ENCODE data around the gene TRIP13.

Gene TRIP13

GRCh38 chr5:960551-960950, 67.9 kb downstream of the TRIP13 start:
- no peak overlapping the region for H3K4me3 ChIP-seq (ENCODE audit: extremely low read depth, insufficient read depth, low read length, poor library complexity, severe bottlenecking)
- no peaks in the 10 kb centered on the region for H3K36me3 ChIP-seq (ENCODE audit: control insufficient read depth, insufficient read depth, low read length)
- WGBS, 2 experiments (ENCODE audit: insufficient coverage in 2 of 2): 87 to 94% methylated on average over 2 to 5 of the region's 7 CpGs
- peaks cover 55% of the 10 kb centered on the region for H3K4me1 ChIP-seq (ENCODE audit: control insufficient read depth, insufficient read depth, low read length, poor library complexity, severe bottlenecking)
- no peak overlapping the region for H3K27ac ChIP-seq (ENCODE audit: low read depth, low read length, severe bottlenecking)
- no peaks in the 10 kb centered on the region for H3K9me3 ChIP-seq (ENCODE audit: control insufficient read depth, low read length)

GRCh38 chr5:961002-961710, 68.5 kb downstream of the TRIP13 start:
- 93 to 95% methylated on average over 22 to 26 of the region's 27 CpGs for WGBS, 2 experiments (ENCODE audit: insufficient coverage in 2 of 2)
- Histone ChIP-seq H3K4me3 (ENCODE audit: extremely low read depth, insufficient read depth, low read length, poor library complexity, severe bottlenecking) (no peak overlapping the region), H3K9me3 (ENCODE audit: control insufficient read depth, low read length) (no peaks in the 10 kb centered on the region), H3K36me3 (ENCODE audit: control insufficient read depth, insufficient read depth, low read length) (no peaks in the 10 kb centered on the region), H3K27ac (ENCODE audit: low read depth, low read length, severe bottlenecking) (no peak overlapping the region), H3K4me1 (ENCODE audit: control insufficient read depth, insufficient read depth, low read length, poor library complexity, severe bottlenecking) (peaks cover 49% of the 10 kb centered on the region)

GRCh38 chr5:961711-962240, 69.1 kb downstream of the TRIP13 start:
- 91 to 94% methylated on average over 24 of the region's 24 CpGs for WGBS, 2 experiments (ENCODE audit: insufficient coverage in 2 of 2)
- Histone ChIP-seq H3K4me1 (ENCODE audit: control insufficient read depth, insufficient read depth, low read length, poor library complexity, severe bottlenecking) (peaks cover 43% of the 10 kb centered on the region), H3K4me3 (ENCODE audit: extremely low read depth, insufficient read depth, low read length, poor library complexity, severe bottlenecking) (no peak overlapping the region), H3K36me3 (ENCODE audit: control insufficient read depth, insufficient read depth, low read length) (no peaks in the 10 kb centered on the region), H3K9me3 (ENCODE audit: control insufficient read depth, low read length) (no peaks in the 10 kb centered on the region), H3K27ac (ENCODE audit: low read depth, low read length, severe bottlenecking) (no peak overlapping the region)

GRCh38 chr5:962386-962785, 69.7 kb downstream of the TRIP13 start:
- H3K4me3 ChIP-seq (ENCODE audit: extremely low read depth, insufficient read depth, low read length, poor library complexity, severe bottlenecking): no peak overlapping the region
- no peak overlapping the region for H3K27ac ChIP-seq (ENCODE audit: low read depth, low read length, severe bottlenecking)
- no peaks in the 10 kb centered on the region for H3K9me3 ChIP-seq (ENCODE audit: control insufficient read depth, low read length)
- 94 to 99% methylated on average over 13 to 14 of the region's 15 CpGs for WGBS, 2 experiments (ENCODE audit: insufficient coverage in 2 of 2)
- H3K4me1 ChIP-seq (ENCODE audit: control insufficient read depth, insufficient read depth, low read length, poor library complexity, severe bottlenecking): peaks cover 37% of the 10 kb centered on the region
- H3K36me3 ChIP-seq (ENCODE audit: control insufficient read depth, insufficient read depth, low read length): no peaks in the 10 kb centered on the region

GRCh38 chr5:962801-963200, 70.1 kb downstream of the TRIP13 start:
- 88 to 95% methylated on average over 9 to 12 of the region's 12 CpGs for WGBS, 2 experiments (ENCODE audit: insufficient coverage in 2 of 2)
- no peaks in the 10 kb centered on the region for H3K36me3 ChIP-seq (ENCODE audit: control insufficient read depth, insufficient read depth, low read length)
- H3K27ac ChIP-seq (ENCODE audit: low read depth, low read length, severe bottlenecking): no peak overlapping the region
- H3K4me3 ChIP-seq (ENCODE audit: extremely low read depth, insufficient read depth, low read length, poor library complexity, severe bottlenecking): no peak overlapping the region
- no peaks in the 10 kb centered on the region for H3K9me3 ChIP-seq (ENCODE audit: control insufficient read depth, low read length)
- peaks cover 33% of the 10 kb centered on the region for H3K4me1 ChIP-seq (ENCODE audit: control insufficient read depth, insufficient read depth, low read length, poor library complexity, severe bottlenecking)

GRCh38 chr5:963310-963672, 70.6 kb downstream of the TRIP13 start:
- H3K4me1 ChIP-seq (ENCODE audit: control insufficient read depth, insufficient read depth, low read length, poor library complexity, severe bottlenecking): peaks cover 29% of the 10 kb centered on the region
- no peak overlapping the region for H3K27ac ChIP-seq (ENCODE audit: low read depth, low read length, severe bottlenecking)
- 94 to 100% methylated on average over 1 to 8 of the region's 10 CpGs for WGBS, 2 experiments (ENCODE audit: insufficient coverage in 2 of 2)
- H3K36me3 ChIP-seq (ENCODE audit: control insufficient read depth, insufficient read depth, low read length): no peaks in the 10 kb centered on the region
- no peak overlapping the region for H3K4me3 ChIP-seq (ENCODE audit: extremely low read depth, insufficient read depth, low read length, poor library complexity, severe bottlenecking)
- no peaks in the 10 kb centered on the region for H3K9me3 ChIP-seq (ENCODE audit: control insufficient read depth, low read length)

GRCh38 chr5:963673-964531, 71.2 kb downstream of the TRIP13 start:
- Histone ChIP-seq H3K27ac (ENCODE audit: low read depth, low read length, severe bottlenecking) (peak overlapping the region; percentile 45), H3K36me3 (ENCODE audit: control insufficient read depth, insufficient read depth, low read length) (no peaks in the 10 kb centered on the region), H3K4me1 (ENCODE audit: control insufficient read depth, insufficient read depth, low read length, poor library complexity, severe bottlenecking) (peaks cover 24% of the 10 kb centered on the region), H3K4me3 (ENCODE audit: extremely low read depth, insufficient read depth, low read length, poor library complexity, severe bottlenecking) (no peak overlapping the region), H3K9me3 (ENCODE audit: control insufficient read depth, low read length) (no peaks in the 10 kb centered on the region)
- WGBS, 2 experiments (ENCODE audit: insufficient coverage in 2 of 2): 87 to 94% methylated on average over 26 to 27 of the region's 31 CpGs

GRCh38 chr5:964821-965220, 72.1 kb downstream of the TRIP13 start:
- H3K36me3 ChIP-seq (ENCODE audit: control insufficient read depth, insufficient read depth, low read length): no peaks in the 10 kb centered on the region
- no peak overlapping the region for H3K4me3 ChIP-seq (ENCODE audit: extremely low read depth, insufficient read depth, low read length, poor library complexity, severe bottlenecking)
- peaks cover 21% of the 10 kb centered on the region for H3K4me1 ChIP-seq (ENCODE audit: control insufficient read depth, insufficient read depth, low read length, poor library complexity, severe bottlenecking)
- no peak overlapping the region for H3K27ac ChIP-seq (ENCODE audit: low read depth, low read length, severe bottlenecking)
- no peaks in the 10 kb centered on the region for H3K9me3 ChIP-seq (ENCODE audit: control insufficient read depth, low read length)
- 91 to 94% methylated on average over 10 of the region's 10 CpGs for WGBS, 2 experiments (ENCODE audit: insufficient coverage in 2 of 2)

GRCh38 chr5:965604-966344, 73.1 kb downstream of the TRIP13 start:
- 87% methylated on average over 30 to 32 of the region's 32 CpGs for WGBS, 2 experiments (ENCODE audit: insufficient coverage in 2 of 2)
- Histone ChIP-seq H3K36me3 (ENCODE audit: control insufficient read depth, insufficient read depth, low read length) (no peaks in the 10 kb centered on the region), H3K27ac (ENCODE audit: low read depth, low read length, severe bottlenecking) (no peak overlapping the region), H3K4me3 (ENCODE audit: extremely low read depth, insufficient read depth, low read length, poor library complexity, severe bottlenecking) (no peak overlapping the region), H3K4me1 (ENCODE audit: control insufficient read depth, insufficient read depth, low read length, poor library complexity, severe bottlenecking) (peaks cover 18% of the 10 kb centered on the region), H3K9me3 (ENCODE audit: control insufficient read depth, low read length) (no peaks in the 10 kb centered on the region)

GRCh38 chr5:966345-966710, 73.6 kb downstream of the TRIP13 start:
- peaks cover 15% of the 10 kb centered on the region for H3K4me1 ChIP-seq (ENCODE audit: control insufficient read depth, insufficient read depth, low read length, poor library complexity, severe bottlenecking)
- no peak overlapping the region for H3K27ac ChIP-seq (ENCODE audit: low read depth, low read length, severe bottlenecking)
- H3K4me3 ChIP-seq (ENCODE audit: extremely low read depth, insufficient read depth, low read length, poor library complexity, severe bottlenecking): no peak overlapping the region
- no peaks in the 10 kb centered on the region for H3K9me3 ChIP-seq (ENCODE audit: control insufficient read depth, low read length)
- no peaks in the 10 kb centered on the region for H3K36me3 ChIP-seq (ENCODE audit: control insufficient read depth, insufficient read depth, low read length)
- WGBS, 2 experiments (ENCODE audit: insufficient coverage in 2 of 2): 80 to 95% methylated on average over 5 to 7 of the region's 9 CpGs
